GM18508 (cell line): Measurements from ENCODE around the gene ZNF862.
A peak's percentile ranks its signal among the peaks of the same experiment; 100 is the strongest.

Experiments used
- ATAC-seq: cut with Tn5 transposase; IDR thresholded peaks from one replicate; pipeline ENCODE4 v1.9.1; 2021; ENCODE audit warnings: moderate number of reproducible peaks; ENCODE audit not compliant: insufficient read depth, unreplicated experiment

Gene ZNF862

DNA sequence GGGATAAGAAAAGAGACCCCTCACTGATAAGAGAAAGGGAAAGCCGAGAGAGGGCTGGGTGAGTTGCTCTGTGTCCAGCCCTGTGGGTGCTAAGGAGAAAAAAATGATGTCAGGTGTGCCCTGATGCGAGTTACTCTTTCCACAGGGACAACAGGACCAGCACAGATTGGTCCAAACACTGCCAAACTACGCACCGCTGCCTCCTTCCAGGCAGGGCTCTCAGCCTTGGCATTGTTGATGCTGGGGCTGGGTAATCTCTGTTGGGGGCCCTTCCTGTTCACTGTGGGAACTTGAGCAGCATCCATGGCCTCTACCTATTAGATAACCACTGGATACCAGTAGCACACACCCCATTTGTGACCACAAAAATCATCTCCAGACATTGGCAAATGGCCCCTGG is 25.3 kb downstream of the ZNF862 start:
- ATAC-seq = no peak

- no peak for ATAC-seq
Observed at GRCh38 chr7:149864023-149864422, 25.8 kb downstream of the ZNF862 start.

- no peak for ATAC-seq
Observed at GRCh38 chr7:149864751-149865150, 26.6 kb downstream of the ZNF862 start.

DNA sequence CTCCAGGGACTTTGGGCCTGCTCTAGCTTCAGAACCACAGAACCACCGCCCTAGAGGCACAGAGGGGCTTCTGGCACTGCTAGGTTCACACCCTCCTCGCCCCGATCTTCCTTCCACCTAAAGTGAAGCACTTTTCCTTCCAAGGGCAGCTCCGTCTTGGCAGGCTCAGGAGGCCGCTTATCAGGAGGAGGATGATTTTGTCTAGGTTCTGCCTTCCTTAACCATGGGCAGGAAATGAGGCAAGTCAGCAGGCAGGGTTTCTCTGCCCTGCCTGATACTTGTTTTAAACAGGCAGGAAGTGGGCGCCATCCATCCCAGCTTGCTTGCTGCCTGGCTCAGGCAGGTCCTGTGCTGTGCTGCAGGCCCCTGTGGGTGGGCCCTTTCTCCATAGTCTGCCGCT is 27.3 kb downstream of the ZNF862 start:
- peak; percentile 41 for ATAC-seq

GRCh38 chr7:149866139-149866778 is 28.1 kb downstream of the ZNF862 start:
- ATAC-seq = no peak

- ATAC-seq = no peak
Observed at GRCh38 chr7:149866779-149867447, 28.7 kb downstream of the ZNF862 start.

DNA sequence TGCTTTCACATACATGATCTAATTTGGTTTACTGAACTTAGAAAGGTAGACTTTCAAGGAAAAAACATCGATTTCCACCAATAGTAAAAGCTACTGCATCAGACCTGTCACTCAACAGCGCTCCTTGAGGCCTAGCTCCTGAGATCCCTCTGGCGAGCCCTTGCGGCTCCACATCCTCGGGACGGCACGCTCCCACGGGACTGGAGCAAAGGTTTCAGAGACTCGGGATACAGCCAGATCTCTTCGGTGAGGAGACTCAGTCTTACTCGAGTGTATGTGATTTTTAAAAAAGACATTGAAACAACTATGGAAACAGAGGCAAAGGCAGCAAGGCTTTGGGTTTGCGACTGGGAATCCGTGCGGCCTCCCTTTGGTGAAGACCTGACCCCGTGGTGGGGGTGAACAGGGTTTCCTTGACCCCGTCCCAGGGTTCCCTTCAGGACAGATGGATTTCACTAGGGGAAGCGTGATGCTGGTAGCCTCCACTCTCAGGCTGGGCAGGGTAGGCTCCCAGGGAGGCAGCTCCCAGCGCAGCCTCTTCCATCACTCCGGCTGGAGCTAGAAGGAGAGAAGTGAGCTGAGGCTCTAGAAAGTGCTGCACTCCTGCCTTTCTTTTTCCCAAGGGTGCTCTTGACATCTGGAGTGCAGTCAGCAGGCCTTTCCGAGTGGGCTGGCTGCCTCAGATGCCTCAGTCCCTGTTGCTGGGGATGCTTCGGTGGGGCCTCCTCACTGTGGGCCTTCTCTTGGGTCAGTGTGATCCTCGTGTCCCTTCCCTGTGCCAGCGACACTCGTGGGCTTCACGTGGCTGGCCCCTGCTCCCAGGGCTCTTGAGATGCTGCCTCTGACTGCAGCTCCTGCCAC is 29.8 kb downstream of the ZNF862 start:
- ATAC-seq = no peak

- ATAC-seq = no peak
Observed at GRCh38 chr7:149868623-149869290, 30.6 kb downstream of the ZNF862 start.

GRCh38 chr7:149869291-149869650 is 31.1 kb downstream of the ZNF862 start:
- ATAC-seq = no peak

- ATAC-seq = no peak
Observed at GRCh38 chr7:149869867-149870266, 31.7 kb downstream of the ZNF862 start.

DNA sequence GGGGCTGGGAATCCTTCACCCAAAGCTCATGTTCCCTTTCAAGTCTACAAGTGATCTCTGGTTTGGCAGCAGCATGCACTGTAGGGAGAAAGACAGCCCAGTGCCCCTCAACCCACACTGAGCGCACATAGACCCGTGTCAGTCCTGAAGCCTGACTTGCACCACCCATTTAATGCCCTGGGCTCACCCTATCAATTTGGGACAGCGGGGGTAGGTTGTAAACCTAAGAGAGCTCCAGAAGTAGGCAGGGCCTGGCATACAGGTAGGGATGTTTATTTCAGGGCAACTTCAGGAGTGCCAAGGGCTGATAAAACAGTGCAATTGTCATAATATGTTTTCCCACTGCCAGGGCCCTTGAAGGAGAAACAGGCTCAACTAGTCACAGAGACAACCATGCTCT is 32.1 kb downstream of the ZNF862 start:
- no peak for ATAC-seq

DNA sequence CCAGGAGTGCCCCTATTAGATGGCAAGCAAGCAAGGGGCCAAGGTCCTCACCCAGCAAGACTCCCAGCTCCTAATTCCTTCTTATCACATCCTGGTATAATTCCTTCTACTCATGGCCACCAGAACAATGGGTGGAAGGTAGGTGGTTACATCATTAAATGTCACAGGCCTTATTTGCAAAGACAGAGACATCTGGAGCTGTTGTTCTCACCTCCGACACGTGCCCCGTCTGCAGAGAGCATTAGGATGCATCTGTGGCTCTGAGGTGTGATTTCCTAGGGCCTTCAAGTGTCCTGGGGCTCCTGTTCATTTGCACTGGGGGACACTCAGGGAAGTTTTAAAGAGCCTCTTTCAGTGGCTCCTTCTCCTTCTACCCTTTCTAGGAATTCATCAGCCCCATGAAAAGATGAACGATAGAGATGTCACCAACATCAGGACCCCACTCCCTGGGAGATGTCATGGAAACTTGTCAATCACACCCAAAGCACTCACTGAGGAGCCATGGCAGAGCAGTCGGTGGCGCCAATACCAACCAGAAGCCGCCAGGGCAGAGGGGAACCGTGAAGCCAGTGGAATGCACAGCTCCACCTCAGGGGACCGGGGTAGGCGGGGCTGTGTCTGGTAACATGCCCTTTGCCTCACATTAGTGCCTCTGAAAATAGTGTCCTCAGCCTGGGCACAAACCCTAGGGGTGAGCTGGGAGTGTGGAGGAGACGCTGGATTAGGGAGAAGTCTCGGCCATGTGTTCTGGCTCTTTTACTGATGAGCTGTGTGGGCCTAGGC is 32.7 kb downstream of the ZNF862 start:
- ATAC-seq = no peak

GRCh38 chr7:149871576-149871975 is 33.4 kb downstream of the ZNF862 start:
- no peak for ATAC-seq

- ATAC-seq = no peak
Observed at GRCh38 chr7:149872419-149873073, 34.4 kb downstream of the ZNF862 start.

DNA sequence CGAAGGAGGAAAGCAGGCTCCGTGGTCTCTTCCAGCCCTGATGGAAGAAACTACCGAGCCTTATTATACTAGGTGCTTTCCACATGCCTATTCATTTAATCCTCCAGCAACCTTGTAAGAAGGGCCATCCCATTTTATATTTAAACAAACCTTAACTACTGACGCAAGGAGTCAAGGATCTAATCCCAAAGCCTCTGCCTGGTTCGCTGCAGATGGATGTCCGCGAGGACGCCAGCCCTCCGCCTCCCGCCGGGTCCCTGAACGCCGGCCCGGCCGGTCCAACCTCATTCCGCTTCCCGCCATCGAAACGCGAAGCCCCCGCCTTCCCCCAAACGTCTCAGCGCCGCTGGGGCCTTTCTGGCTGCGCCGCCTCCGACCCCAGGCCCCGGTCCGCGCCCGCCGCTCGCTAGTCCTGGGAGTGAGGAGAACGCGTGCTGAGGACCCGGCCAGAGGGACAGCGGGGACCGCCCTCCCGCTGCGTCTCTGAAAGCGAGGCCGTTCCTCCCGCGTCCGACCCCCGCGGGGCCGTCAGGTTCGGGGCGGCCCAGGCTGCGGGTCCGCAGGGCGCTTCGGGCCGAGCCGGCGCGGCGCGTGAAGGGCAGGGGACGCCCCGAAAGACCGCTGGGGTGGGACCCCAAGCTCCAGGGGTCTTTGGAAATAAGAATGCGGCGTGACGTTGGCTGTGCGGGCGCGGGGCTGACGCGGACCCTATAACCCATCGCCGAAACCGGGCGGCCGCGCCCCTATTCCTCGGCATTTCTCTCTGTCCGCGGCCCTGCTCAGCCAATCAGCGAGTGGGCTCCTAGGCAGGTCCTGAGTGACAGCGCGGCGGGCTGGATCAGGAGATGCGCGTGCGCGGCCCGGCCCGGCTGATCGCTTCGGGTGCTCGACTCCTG is 35.1 kb downstream of the ZNF862 start, which contains the start of gene ATP6V0E2:
Gene ATP6V0E2, plus strand, starts transcription at position 896 of the 896 bp plus-strand sequence. CDS start 97 bp downstream, outside the sequence.
- peak; percentile 84 for ATAC-seq

GRCh38 chr7:149873970-149874643 is 35.9 kb downstream of the ZNF862 start:
- peak; percentile 9 for ATAC-seq

GRCh38 chr7:149874644-149875028 is 36.5 kb downstream of the ZNF862 start:
- no peak for ATAC-seq

DNA sequence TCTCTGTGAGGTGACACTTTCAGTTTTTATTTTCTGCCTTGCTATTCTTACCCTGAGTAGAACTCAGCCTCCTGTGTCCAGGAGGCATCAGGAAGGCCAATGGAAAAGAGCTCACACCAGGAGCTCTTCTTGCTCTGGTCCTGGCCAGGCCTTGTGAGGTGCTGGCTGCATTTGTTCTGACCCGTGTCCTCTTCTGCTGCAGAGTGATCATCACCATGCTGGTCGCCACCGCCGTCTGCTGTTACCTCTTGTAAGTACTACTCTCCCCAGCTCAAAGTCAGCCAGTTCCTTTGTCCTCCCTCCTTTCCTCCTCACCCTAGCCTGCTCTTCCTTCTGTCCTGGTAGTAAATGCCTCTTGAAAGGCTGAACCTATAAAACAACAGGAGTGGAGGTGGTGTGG is 37.2 kb downstream of the ZNF862 start:
- ATAC-seq = no peak
